HG02623 (cell line): ENCODE results near the gene RPS10.
"Not testable (repeated sequence)": the region's sequence is repeated elsewhere in the genome, so short reads cannot be mapped to it uniquely, and the experiment has no call there.

Source experiments
- ATAC-seq: cut with Tn5 transposase; IDR thresholded peaks from one replicate; pipeline ENCODE4 v1.9.1; 2021; ENCODE audit warnings: moderate library complexity; ENCODE audit not compliant: unreplicated experiment

Gene RPS10

GRCh38 chr6:34451192-34451591, 25.3 kb upstream of the RPS10 start:
- ATAC-seq = no peak

- ATAC-seq = no peak
Observed at GRCh38 chr6:34447910-34448309, 22.0 kb upstream of the RPS10 start.

GRCh38 chr6:34447386-34447785, 21.5 kb upstream of the RPS10 start:
- no peak for ATAC-seq

- ATAC-seq = no peak
Observed at GRCh38 chr6:34445313-34445860, 19.5 kb upstream of the RPS10 start.

- no peak for ATAC-seq
Observed at GRCh38 chr6:34441526-34441925, 15.7 kb upstream of the RPS10 start.

GRCh38 chr6:34439442-34439841, 13.6 kb upstream of the RPS10 start:
- no peak for ATAC-seq

- ATAC-seq = no peak
Observed at GRCh38 chr6:34438705-34439104, 12.8 kb upstream of the RPS10 start.

GRCh38 chr6:34437644-34437970, 11.7 kb upstream of the RPS10 start:
- ATAC-seq = no peak

GRCh38 chr6:34436803-34437643, 11.2 kb upstream of the RPS10 start:
- ATAC-seq = no peak

- no peak for ATAC-seq
Observed at GRCh38 chr6:34435916-34436315, 10.0 kb upstream of the RPS10 start.

- ATAC-seq = no peak
Observed at GRCh38 chr6:34425132-34425497, 754 bp downstream of the RPS10 start.

- no peak for ATAC-seq
Observed at GRCh38 chr6:34424200-34425131, 1.4 kb downstream of the RPS10 start.

GRCh38 chr6:34423254-34423653, 2.6 kb downstream of the RPS10 start:
- ATAC-seq = no peak

GRCh38 chr6:34418367-34418766, 7.5 kb downstream of the RPS10 start:
- ATAC-seq = no peak

- ATAC-seq = no peak
Observed at GRCh38 chr6:34416877-34417371, 8.9 kb downstream of the RPS10 start.

- ATAC-seq = no peak
Observed at GRCh38 chr6:34414999-34415858, 10.6 kb downstream of the RPS10 start.

GRCh38 chr6:34412643-34413214, 13.1 kb downstream of the RPS10 start:
- ATAC-seq = no peak

GRCh38 chr6:34412016-34412415, 13.9 kb downstream of the RPS10 start:
- ATAC-seq = no peak

- ATAC-seq = not testable (repeated sequence)
Observed at GRCh38 chr6:34407915-34408314, 18.0 kb downstream of the RPS10 start.

- no peak for ATAC-seq
Observed at GRCh38 chr6:34396518-34396917, 29.4 kb downstream of the RPS10 start.
